Glutamatergic neuron (in vitro differentiated cells): Measurements from ENCODE around the gene KIF21B. TPM values are rescaled to one million over a fixed set of nuclear protein-coding genes. Genes with fewer than 3 reads are reported as not detected.

Source experiments
- DNase-seq: peaks from one replicate; pipeline ENCODE4 v3.0.0; 2022
- H3K27ac Mint-ChIP-seq: one replicate; pipeline ENCODE4 v1.8.0; 2020; ENCODE audit warnings: mild to moderate bottlenecking, mixed read lengths, inconsistent platforms; ENCODE audit not compliant: unreplicated experiment
- H3K27me3 Mint-ChIP-seq: one replicate; pipeline ENCODE4 v1.8.0; 2020; ENCODE audit warnings: mild to moderate bottlenecking, moderate library complexity, mixed read lengths, inconsistent platforms; ENCODE audit not compliant: unreplicated experiment
- H3K36me3 Mint-ChIP-seq: one replicate; pipeline ENCODE4 v1.8.0; 2020; ENCODE audit warnings: mild to moderate bottlenecking, mixed read lengths, inconsistent platforms; ENCODE audit not compliant: unreplicated experiment
- H3K4me1 Mint-ChIP-seq: one replicate; pipeline ENCODE4 v1.8.0; 2020; ENCODE audit warnings: mild to moderate bottlenecking, low read depth, mixed read lengths, inconsistent platforms; ENCODE audit not compliant: unreplicated experiment
- H3K4me3 Mint-ChIP-seq: one replicate; pipeline ENCODE4 v1.8.0; 2020; ENCODE audit warnings: mild to moderate bottlenecking, mixed read lengths, inconsistent platforms; ENCODE audit not compliant: unreplicated experiment
- H3K9me3 Mint-ChIP-seq: one replicate; pipeline ENCODE4 v1.8.0; 2020; ENCODE audit warnings: mild to moderate bottlenecking, moderate library complexity, mixed read lengths, inconsistent platforms; ENCODE audit not compliant: unreplicated experiment
- CTCF ChIP-seq: fragments of 200-600 bp; sonication (generic); IDR thresholded peaks from one replicate; pipeline ENCODE4 v1.5.0; 2021; ENCODE audit not compliant: partially characterized antibody, unreplicated experiment
- total RNA-seq: library from RNA; stranded (reverse); fragmentation: NEBNext Ultra II Directional; extraction: Animal tissue kit (Norgen Biotek cat#: 25700); gene quantifications from one replicate; pipeline ENCODE4 v1.2.1, GENCODE V29; 2021; ENCODE audit not compliant: unreplicated experiment

The KIF21B gene
- total RNA-seq, 1 donor from 2014 or later: 51.1 TPM

DNA sequence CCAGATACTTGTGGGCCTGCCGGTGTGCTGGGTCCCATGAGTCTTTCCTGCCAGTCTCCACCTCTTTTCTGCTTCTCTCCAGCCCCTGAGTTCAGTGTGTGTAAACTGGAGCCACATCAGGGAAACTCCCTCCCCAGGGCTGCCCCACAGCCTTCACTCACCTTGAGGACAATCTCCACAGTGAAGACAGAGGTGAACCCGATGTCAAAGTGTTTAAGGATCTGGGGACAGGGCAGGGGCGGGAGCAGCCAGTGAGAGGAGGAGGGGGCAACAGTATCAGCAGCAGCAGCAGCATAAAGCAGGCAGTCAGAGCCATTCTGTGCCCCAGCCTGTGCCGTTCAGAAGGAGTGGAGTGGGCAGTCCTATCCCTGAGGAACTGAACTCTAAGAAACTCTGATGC is 45.5 kb upstream of the KIF21B start:
- peaks cover 27% of the 10 kb centered on the region for H3K4me1 Mint-ChIP-seq
- H3K27me3 Mint-ChIP-seq: peaks cover 14% of the 10 kb centered on the region
- no peak for DNase-seq
- no peak for TF ChIP-seq CTCF
- no peaks in the 10 kb centered on the region for H3K36me3 Mint-ChIP-seq
- no peak overlapping the region for H3K27ac Mint-ChIP-seq
- peaks cover 13% of the 10 kb centered on the region for H3K9me3 Mint-ChIP-seq
- no peak overlapping the region for H3K4me3 Mint-ChIP-seq

- peaks cover 12% of the 10 kb centered on the region for H3K9me3 Mint-ChIP-seq
- no peak overlapping the region for H3K27ac Mint-ChIP-seq
- no peaks in the 10 kb centered on the region for H3K36me3 Mint-ChIP-seq
Observed at GRCh38 chr1:201066986-201067385, 43.5 kb upstream of the KIF21B start.

DNA sequence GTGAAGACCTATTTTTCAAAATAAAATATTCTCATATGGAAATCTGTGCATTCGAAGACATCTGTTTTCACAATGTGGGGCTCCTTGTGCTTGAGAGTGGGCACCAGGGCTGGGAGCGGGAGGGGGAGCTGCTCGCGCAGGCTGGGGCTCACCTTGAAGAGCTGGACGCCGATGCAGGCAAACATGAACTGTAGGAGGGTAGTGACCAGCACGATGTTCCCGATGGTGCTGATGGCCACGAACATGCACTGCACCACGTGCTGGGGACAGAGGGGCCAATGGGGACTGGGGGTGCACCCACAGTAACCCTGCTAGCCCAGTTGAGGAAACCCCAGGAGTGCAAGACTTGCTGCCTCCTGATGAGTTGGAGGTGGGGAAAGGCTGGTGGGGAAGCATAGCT is 42.2 kb upstream of the KIF21B start:
- no peak for DNase-seq
- Mint-ChIP-seq H3K4me3 (no peak overlapping the region), H3K9me3 (peaks cover 9% of the 10 kb centered on the region), H3K27ac (no peak overlapping the region), H3K4me1 (peaks cover 14% of the 10 kb centered on the region), H3K27me3 (peaks cover 12% of the 10 kb centered on the region), H3K36me3 (no peaks in the 10 kb centered on the region)
- TF ChIP-seq CTCF: no peak

More at GRCh38 chr1:201066986-201067385, 43.5 kb upstream of the KIF21B start:
- H3K4me3 Mint-ChIP-seq: no peak overlapping the region
- TF ChIP-seq CTCF: no peak
- H3K27me3 Mint-ChIP-seq: peaks cover 14% of the 10 kb centered on the region
- DNase-seq: no peak
- peaks cover 18% of the 10 kb centered on the region for H3K4me1 Mint-ChIP-seq

DNA sequence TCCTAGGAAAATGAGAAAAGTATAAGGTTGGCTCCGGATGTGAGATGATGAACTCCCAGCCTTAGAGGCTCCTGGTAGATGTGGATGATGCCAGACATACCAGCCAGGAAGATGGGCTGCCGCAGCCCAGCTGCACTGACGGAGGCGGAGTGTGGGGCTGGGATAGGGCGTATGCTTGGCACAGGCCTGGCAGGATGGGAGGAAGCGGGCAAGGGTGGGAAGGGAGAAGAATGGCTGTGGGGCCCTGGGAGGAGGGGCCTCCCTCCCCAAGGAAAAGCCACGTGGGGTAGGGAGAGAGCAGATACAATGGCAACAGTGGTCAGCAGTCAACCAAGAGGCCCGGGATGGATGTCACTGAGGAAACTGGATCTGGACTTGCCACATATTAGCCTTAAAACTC is 41.3 kb upstream of the KIF21B start:
- Mint-ChIP-seq H3K9me3 (peaks cover 10% of the 10 kb centered on the region), H3K36me3 (no peaks in the 10 kb centered on the region), H3K4me1 (peaks cover 13% of the 10 kb centered on the region), H3K27me3 (peaks cover 11% of the 10 kb centered on the region), H3K4me3 (no peak overlapping the region), H3K27ac (no peak overlapping the region)
- TF ChIP-seq CTCF: no peak
- DNase-seq: no peak

GRCh38 chr1:201063145-201063544 is 39.6 kb upstream of the KIF21B start:
- TF ChIP-seq CTCF: no peak
- Mint-ChIP-seq H3K4me1 (peaks cover 8% of the 10 kb centered on the region), H3K4me3 (no peak overlapping the region), H3K36me3 (no peaks in the 10 kb centered on the region), H3K27me3 (peaks cover 10% of the 10 kb centered on the region), H3K9me3 (peaks cover 10% of the 10 kb centered on the region), H3K27ac (no peak overlapping the region)
- no peak for DNase-seq
